ENCODE measurements around the gene PLCB3. TPM values are rescaled to one million over a fixed set of nuclear protein-coding genes. Genes with fewer than 3 reads are reported as not detected.

The PLCB3 gene
- total and polyA plus RNA-seq, 2 of the 13 experiments (the other 11 are each of a cell fraction or from before 2014, with no cell fraction given): 7.5 to 13.8 TPM

GRCh38 chr11:64246871-64247728 lies 4.2 kb upstream of the PLCB3 start, which contains the start of gene PPP1R14B (continued):
- TF ChIP-seq CEBPZ (IDR thresholded peaks at IDR 0.05; ENCODE audit: low read length) (no peak), ATF7 (IDR thresholded peaks at IDR 0.05) (no peak), ATF7 (CRISPR knock-in tag; IDR thresholded peaks at IDR 0.05) (no peak), RORA (CRISPR knock-in tag; IDR thresholded peaks at IDR 0.05) (no peak), ATF4 (CRISPR knock-in tag; IDR thresholded peaks at IDR 0.05) (no peak), ZNF260 (CRISPR knock-in tag; IDR thresholded peaks at IDR 0.05; ENCODE audit: borderline replicate concordance, low read depth) (no peak), ZNF33A (CRISPR knock-in tag; IDR thresholded peaks at IDR 0.05; ENCODE audit: borderline replicate concordance) (no peak), ELF4 (CRISPR knock-in tag; IDR thresholded peaks at IDR 0.05; ENCODE audit: borderline replicate concordance) (no peak), ZFP90 (CRISPR knock-in tag; IDR thresholded peaks at IDR 0.05; ENCODE audit: borderline replicate concordance) (peak; percentile 53; the same call in 1 of the 2 replicates), NKX3-1 (CRISPR knock-in tag; IDR thresholded peaks at IDR 0.05) (no peak), GTF2F1 (IDR thresholded peaks at IDR 0.05; ENCODE audit: low read length) (no peak), YEATS2 (CRISPR knock-in tag; IDR thresholded peaks at IDR 0.05; ENCODE audit: borderline replicate concordance) (no peak; the same call in 1 of the 2 replicates), GFI1 (CRISPR knock-in tag; IDR thresholded peaks at IDR 0.05; ENCODE audit: borderline replicate concordance) (no peak), TBP (CRISPR knock-in tag; IDR thresholded peaks at IDR 0.05) (no peak), AGO1 (IDR thresholded peaks at IDR 0.05; ENCODE audit: low read depth, low read length, poor library complexity, severe bottlenecking) (no peak), MIXL1 (CRISPR knock-in tag; IDR thresholded peaks at IDR 0.05) (no peak), ZNF383 (CRISPR knock-in tag; IDR thresholded peaks at IDR 0.05; ENCODE audit: borderline replicate concordance) (no peak), NFKBIZ (CRISPR knock-in tag; IDR thresholded peaks at IDR 0.05) (no peak), ZNF768 (CRISPR knock-in tag; IDR thresholded peaks at IDR 0.05) (no peak; the same call in 1 of the 2 replicates), ERF (CRISPR knock-in tag; IDR thresholded peaks at IDR 0.05) (no peak; the same call in 1 of the 2 replicates), SOX6 (IDR thresholded peaks at IDR 0.05) (no peak), SOX6 (CRISPR knock-in tag; IDR thresholded peaks at IDR 0.05) (no peak; the same call in 1 of the 2 replicates), THAP11 (CRISPR knock-in tag; IDR thresholded peaks at IDR 0.05) (peak; percentile 97), MYNN (CRISPR knock-in tag; IDR thresholded peaks at IDR 0.05; ENCODE audit: low read depth) (no peak), ZNF740 (CRISPR knock-in tag; IDR thresholded peaks at IDR 0.05) (no peak), TOE1 (CRISPR knock-in tag; IDR thresholded peaks at IDR 0.05) (no peak)
